ENCODE measurements around the gene MIA3. TPM values are rescaled to one million over a fixed set of nuclear protein-coding genes. Genes with fewer than 3 reads are reported as not detected.
"Not testable (repeated sequence)": the region's sequence is repeated elsewhere in the genome, so short reads cannot be mapped to it uniquely, and the experiment has no call there.

MIA3 gene
- 45.9 TPM for total RNA-seq
- long read RNA-seq, full-length matches to known transcripts, result 5 of 18 reads
- long read RNA-seq, partial matches to known transcripts, result 2 of 18 reads
- long read RNA-seq, other reads (novel, unspliced or antisense), result 11 of 18 reads

- DNase-seq (ENCODE audit: missing footprints) (peak; percentile 94), ATAC-seq (peak; percentile 81)
- intact Hi-C loops (cut with DNase I), result no loop called here
These were observed at the start of gene MIA3 for GRCh38 chr1:222618001-222618879. TSS of gene MIA3 (plus strand) at chr1:222618097. CDS start at chr1:222618111, 14 bp downstream.

- intact Hi-C loops (cut with DNase I), result no loop called here
- DNase-seq (ENCODE audit: missing footprints) (no peak), ATAC-seq (no peak)
These were observed 47.1 kb upstream of the MIA3 start for GRCh38 chr1:222570837-222571236.

- ATAC-seq (no peak), DNase-seq (ENCODE audit: missing footprints) (no peak)
- intact Hi-C loops (cut with DNase I), result no loop called here
These were observed 38.6 kb upstream of the MIA3 start for GRCh38 chr1:222579316-222579715.

- intact Hi-C loops (cut with DNase I), result no loop called here
- DNase-seq (ENCODE audit: missing footprints) (no peak), ATAC-seq (no peak)
These were observed 35.7 kb upstream of the MIA3 start for GRCh38 chr1:222582099-222582774.

- ATAC-seq, result no peak
- DNase-seq (ENCODE audit: missing footprints), result no peak
- intact Hi-C loops (cut with DNase I), result no loop called here
These were observed 34.8 kb upstream of the MIA3 start for GRCh38 chr1:222583079-222583478.

- ATAC-seq, result no peak
- intact Hi-C loops (cut with DNase I), result loop anchor here (5.0 kb wide), 1 partner anchor 45 kb away; no protein-coding TSS in a partner anchor
- no peak for DNase-seq (ENCODE audit: missing footprints)
These were observed 31.1 kb upstream of the MIA3 start for GRCh38 chr1:222586842-222587241.

GRCh38 chr1:222588135-222588534 lies 29.8 kb upstream of the MIA3 start:
- DNase-seq (ENCODE audit: missing footprints), result no peak
- no peak for ATAC-seq
- intact Hi-C loops (cut with DNase I), result loop anchor here (5.0 kb wide), 1 partner anchor 44 kb away; no protein-coding TSS in a partner anchor

GRCh38 chr1:222589462-222590302 lies 28.2 kb upstream of the MIA3 start, which contains the start of gene TAF1A:
TSS of gene TAF1A (minus strand) at chr1:222589933.
- DNase-seq (ENCODE audit: missing footprints) (peak; percentile 96), ATAC-seq (peak; percentile 95)
- intact Hi-C loops (cut with DNase I), result loop anchor here (5.0 kb wide), 1 partner anchor 43 kb away; no protein-coding TSS in a partner anchor

GRCh38 chr1:222592171-222592570 lies 25.7 kb upstream of the MIA3 start:
- intact Hi-C loops (cut with DNase I), result loop anchor here (2.0 kb wide), 1 partner anchor 25 kb away; no protein-coding TSS in a partner anchor
- DNase-seq (ENCODE audit: missing footprints) (no peak), ATAC-seq (no peak)

GRCh38 chr1:222594789-222595188 lies 23.1 kb upstream of the MIA3 start:
- intact Hi-C loops (cut with DNase I), result no loop called here
- ATAC-seq, result no peak
- no peak for DNase-seq (ENCODE audit: missing footprints)

- intact Hi-C loops (cut with DNase I), result no loop called here
- no peak for ATAC-seq
- DNase-seq (ENCODE audit: missing footprints), result no peak
These were observed 21.2 kb upstream of the MIA3 start for GRCh38 chr1:222596696-222597095.

GRCh38 chr1:222600281-222600680 lies 17.6 kb upstream of the MIA3 start:
- DNase-seq (ENCODE audit: missing footprints) (no peak), ATAC-seq (no peak)
- intact Hi-C loops (cut with DNase I), result no loop called here

- DNase-seq (ENCODE audit: missing footprints) (no peak), ATAC-seq (no peak)
- intact Hi-C loops (cut with DNase I), result no loop called here
These were observed 16.6 kb upstream of the MIA3 start for GRCh38 chr1:222601257-222601656.

GRCh38 chr1:222606757-222607156 lies 11.1 kb upstream of the MIA3 start:
- DNase-seq (ENCODE audit: missing footprints), result no peak
- no peak for ATAC-seq
- intact Hi-C loops (cut with DNase I), result no loop called here

- ATAC-seq; intact Hi-C loops (cut with DNase I); DNase-seq (ENCODE audit: missing footprints): not testable (repeated sequence)
These were observed 8.8 kb upstream of the MIA3 start for GRCh38 chr1:222609111-222609510.

- intact Hi-C loops (cut with DNase I), result no loop called here
- no peak for ATAC-seq
- DNase-seq (ENCODE audit: missing footprints), result no peak
These were observed 7.2 kb upstream of the MIA3 start for GRCh38 chr1:222610728-222611127.

GRCh38 chr1:222613627-222614026 lies 4.3 kb upstream of the MIA3 start:
- intact Hi-C loops (cut with DNase I), result no loop called here
- DNase-seq (ENCODE audit: missing footprints) (no peak), ATAC-seq (no peak)

- intact Hi-C loops (cut with DNase I), result loop anchor here (2.0 kb wide), 1 partner anchor 24 kb away; no protein-coding TSS in a partner anchor
- DNase-seq (ENCODE audit: missing footprints), result no peak
- no peak for ATAC-seq
These were observed 1.4 kb upstream of the MIA3 start for GRCh38 chr1:222616525-222616924.
